IPS DF 6.9 (cell line): Measurements from ENCODE around the gene CLEC11A.

ENCODE experiments used
- DNase-seq: peaks from one replicate; pipeline ENCODE4 v3.0.0-alpha.2; 2013; ENCODE audit warnings: low read depth, low spot score
- H3K27ac ChIP-seq: one replicate; pipeline ENCODE4 v1.5.1; 2013; ENCODE audit warnings: low read length, control low read depth
- H3K27me3 ChIP-seq: 2 replicates; pipeline ENCODE4 v1.6.1; 2013; ENCODE audit warnings: mild to moderate bottlenecking, low read length; ENCODE audit not compliant: control insufficient read depth, insufficient read depth
- H3K36me3 ChIP-seq: 2 replicates; pipeline ENCODE4 v1.6.1; 2013; ENCODE audit warnings: low read length; ENCODE audit not compliant: control insufficient read depth, insufficient read depth
- H3K4me1 ChIP-seq: 2 replicates; pipeline ENCODE4 v1.6.1; 2013; ENCODE audit warnings: low read length; ENCODE audit not compliant: control insufficient read depth, insufficient read depth
- H3K4me3 ChIP-seq: 2 replicates; pipeline ENCODE4 v1.5.1; 2013; ENCODE audit warnings: mild to moderate bottlenecking, low read length
- H3K9me3 ChIP-seq: 2 replicates; pipeline ENCODE4 v1.6.1; 2013; ENCODE audit warnings: low read length, inconsistent platforms; ENCODE audit not compliant: control insufficient read depth, insufficient read depth
- WGBS: extraction: QIAGEN DNeasy Blood & Tissue Kit; methylation state at CpG from one replicate; pipeline ENCODE4 v1.1.7; 2013; ENCODE audit warnings: mixed read lengths, missing lambda C conversion rate; ENCODE audit not compliant: insufficient read length, insufficient coverage; 5-methylcytosine and 5-hydroxymethylcytosine counted together

Gene CLEC11A

DNA sequence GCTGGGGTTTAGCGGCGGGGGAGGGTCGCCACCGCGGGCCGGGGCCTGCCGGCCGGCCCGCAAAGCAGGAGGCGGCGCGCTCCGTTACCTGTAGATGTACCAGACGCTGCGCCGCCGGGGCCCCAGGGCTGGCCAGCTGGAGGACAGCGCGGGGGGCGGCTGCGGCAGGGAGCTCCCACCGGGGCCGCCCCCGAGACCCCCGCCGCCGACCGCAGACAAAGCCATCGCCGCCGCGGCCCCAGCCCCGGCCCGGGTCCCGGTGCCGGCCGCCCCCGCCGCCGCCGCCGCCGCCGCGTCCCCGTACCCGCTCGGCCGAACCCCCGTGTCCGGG, 28.4 kb upstream of the CLEC11A start:
- H3K27ac ChIP-seq, result no peak overlapping the region
- H3K9me3 ChIP-seq, result peaks cover 26% of the 10 kb centered on the region
- H3K4me1 ChIP-seq, result no peaks in the 10 kb centered on the region
- H3K36me3 ChIP-seq, result no peaks in the 10 kb centered on the region; the same call in 1 of the 2 replicates
- no CpG with 5 or more reads among the region's 51 CpGs for WGBS
- no peak overlapping the region for H3K4me3 ChIP-seq
- no peaks in the 10 kb centered on the region for H3K27me3 ChIP-seq
- no peak for DNase-seq

DNA sequence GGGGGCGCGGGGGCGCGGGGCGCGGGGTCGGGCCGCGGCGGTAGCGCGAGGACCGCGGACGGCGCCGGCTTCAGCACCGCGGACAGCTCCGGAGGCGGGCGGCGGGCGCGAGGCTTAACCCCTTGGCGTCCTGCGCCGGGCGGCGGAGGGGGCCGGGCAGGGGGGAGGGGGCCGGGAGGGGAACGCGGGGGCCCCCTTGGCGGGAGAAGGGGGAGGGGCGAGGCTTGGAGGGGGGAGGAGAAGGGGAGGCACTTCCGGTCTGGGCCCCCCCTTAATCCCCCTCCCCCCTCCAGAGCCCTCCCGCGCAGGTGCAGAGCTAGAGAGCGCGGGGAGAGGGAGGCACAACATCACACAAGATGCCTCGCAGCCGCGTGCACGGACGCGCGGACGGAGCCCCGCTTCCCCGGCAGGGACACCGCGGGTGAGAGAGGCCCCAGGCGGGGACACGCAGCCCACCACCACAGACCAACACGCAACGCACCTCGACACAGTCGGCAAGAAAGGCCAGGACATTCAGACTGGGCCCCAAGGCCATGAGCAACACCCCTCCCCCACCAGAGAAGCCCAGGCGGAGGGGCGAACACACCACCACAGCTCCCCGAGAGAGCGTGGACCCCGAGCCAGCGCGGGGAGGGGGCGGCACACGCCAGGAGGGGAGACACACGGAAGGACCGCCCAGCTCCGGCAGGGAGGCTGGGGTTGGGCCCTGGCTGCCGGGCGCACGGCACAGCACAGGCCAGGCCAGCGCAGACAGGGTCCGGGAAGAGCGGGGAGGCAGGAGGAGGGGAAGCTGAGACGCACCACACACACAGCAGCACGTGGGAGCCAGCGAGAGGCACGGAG, 27.7 kb upstream of the CLEC11A start:
- Histone ChIP-seq H3K27me3 (no peaks in the 10 kb centered on the region), H3K4me1 (no peaks in the 10 kb centered on the region), H3K27ac (no peak overlapping the region), H3K36me3 (no peaks in the 10 kb centered on the region; the same call in 1 of the 2 replicates), H3K4me3 (no peak overlapping the region; the same call in 1 of the 2 replicates), H3K9me3 (peaks cover 24% of the 10 kb centered on the region)
- no peak for DNase-seq
- WGBS, result no CpG with 5 or more reads among the region's 81 CpGs

DNA sequence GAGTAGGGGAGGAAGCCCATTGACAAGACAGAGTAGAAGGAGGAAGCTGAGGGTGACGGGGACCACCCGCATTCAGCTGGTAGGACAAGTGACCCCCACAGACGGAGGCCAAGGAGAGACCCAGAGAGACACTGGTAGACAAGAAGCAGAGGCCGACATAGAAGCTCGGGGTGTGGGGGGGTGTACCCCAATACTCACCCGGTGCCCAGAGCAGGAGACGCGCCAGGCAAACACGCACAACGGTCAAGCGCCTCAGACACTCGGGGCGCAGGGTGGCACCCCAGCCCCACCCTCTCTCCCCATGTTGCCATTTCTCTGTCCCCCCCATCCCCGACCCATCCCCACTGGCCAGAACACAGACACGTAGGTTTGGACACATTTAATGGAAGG, 27.1 kb upstream of the CLEC11A start:
- peaks cover 21% of the 10 kb centered on the region for H3K9me3 ChIP-seq
- no peak overlapping the region for H3K4me3 ChIP-seq
- DNase-seq, result no peak
- H3K4me1 ChIP-seq, result no peaks in the 10 kb centered on the region
- no peaks in the 10 kb centered on the region for H3K27me3 ChIP-seq
- H3K36me3 ChIP-seq, result no peaks in the 10 kb centered on the region; the same call in 1 of the 2 replicates
- H3K27ac ChIP-seq, result no peak overlapping the region
- no CpG with 5 or more reads among the region's 15 CpGs for WGBS

DNA sequence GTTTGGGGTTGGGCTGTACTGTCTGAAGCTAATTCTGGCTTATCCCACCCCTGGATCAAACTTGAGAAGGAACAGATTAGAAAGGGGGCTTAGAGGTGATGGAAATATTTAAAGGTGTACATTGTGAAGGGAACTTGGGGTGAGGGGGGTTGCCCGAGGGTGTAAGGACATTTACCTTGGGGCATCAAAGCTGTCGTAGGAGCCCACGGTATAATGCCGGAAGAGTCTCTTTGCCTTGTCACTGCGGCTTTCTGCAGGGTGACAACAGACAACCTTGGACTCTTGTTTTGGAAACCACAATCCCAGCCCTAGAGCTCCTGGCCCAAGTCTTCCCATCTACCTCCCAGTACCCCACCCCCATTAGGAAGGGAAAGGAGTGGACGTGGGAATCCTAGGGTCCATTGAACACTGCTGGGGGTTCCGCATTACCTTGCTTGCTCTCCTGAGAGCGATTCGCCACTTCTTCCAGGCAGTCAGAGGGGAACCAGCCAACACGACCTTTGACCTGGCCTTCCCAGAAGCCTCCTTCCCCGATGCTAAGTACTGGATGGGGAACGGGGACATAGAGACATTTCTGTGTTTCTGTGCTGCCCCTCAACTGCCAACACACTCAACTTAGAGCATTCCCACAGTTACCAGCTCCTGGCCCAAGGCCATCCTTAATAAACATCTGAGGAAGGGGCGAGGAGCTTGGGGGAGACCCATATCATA, 25.6 kb upstream of the CLEC11A start:
- no peaks in the 10 kb centered on the region; the same call in 1 of the 2 replicates for H3K36me3 ChIP-seq
- WGBS, result no CpG with 5 or more reads among the region's 13 CpGs
- H3K4me3 ChIP-seq, result no peak overlapping the region
- no peak overlapping the region for H3K27ac ChIP-seq
- H3K27me3 ChIP-seq, result no peaks in the 10 kb centered on the region
- no peak for DNase-seq
- peaks cover 22% of the 10 kb centered on the region for H3K9me3 ChIP-seq
- no peaks in the 10 kb centered on the region for H3K4me1 ChIP-seq

DNA sequence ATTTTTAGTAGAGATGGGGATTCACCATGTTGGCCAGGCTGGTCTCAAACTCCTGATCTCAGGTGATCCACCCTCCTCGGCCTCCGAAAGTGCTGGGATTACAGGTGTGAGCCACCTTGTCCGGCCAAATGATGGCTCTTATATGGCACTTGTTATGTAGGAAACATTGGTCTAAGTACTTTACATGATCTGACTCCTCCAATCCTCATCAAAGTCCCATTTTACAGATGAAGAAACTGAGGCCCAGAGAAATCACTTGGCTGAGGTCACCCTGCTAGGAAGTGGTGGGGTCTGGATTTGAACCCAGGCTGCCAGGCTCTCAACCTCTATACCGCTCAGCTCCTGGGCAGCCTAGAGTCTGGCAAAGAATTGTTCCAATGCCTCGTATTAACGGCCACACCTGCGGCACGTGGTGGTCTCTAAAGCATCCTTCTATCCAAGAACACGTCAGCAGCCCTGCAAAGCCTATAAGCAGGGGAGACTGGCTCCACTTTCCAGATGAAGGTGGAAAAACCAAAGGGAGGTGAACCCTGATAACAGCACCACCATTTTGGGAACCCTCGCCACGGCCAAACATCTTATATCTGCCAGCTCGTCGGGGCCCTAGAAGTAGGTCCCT, 21.7 kb upstream of the CLEC11A start:
- Histone ChIP-seq H3K27me3 (no peaks in the 10 kb centered on the region), H3K9me3 (peaks cover 27% of the 10 kb centered on the region), H3K4me3 (no peak overlapping the region), H3K27ac (no peak overlapping the region), H3K4me1 (no peaks in the 10 kb centered on the region), H3K36me3 (no peaks in the 10 kb centered on the region)
- no peak for DNase-seq
- no CpG with 5 or more reads among the region's 13 CpGs for WGBS

DNA sequence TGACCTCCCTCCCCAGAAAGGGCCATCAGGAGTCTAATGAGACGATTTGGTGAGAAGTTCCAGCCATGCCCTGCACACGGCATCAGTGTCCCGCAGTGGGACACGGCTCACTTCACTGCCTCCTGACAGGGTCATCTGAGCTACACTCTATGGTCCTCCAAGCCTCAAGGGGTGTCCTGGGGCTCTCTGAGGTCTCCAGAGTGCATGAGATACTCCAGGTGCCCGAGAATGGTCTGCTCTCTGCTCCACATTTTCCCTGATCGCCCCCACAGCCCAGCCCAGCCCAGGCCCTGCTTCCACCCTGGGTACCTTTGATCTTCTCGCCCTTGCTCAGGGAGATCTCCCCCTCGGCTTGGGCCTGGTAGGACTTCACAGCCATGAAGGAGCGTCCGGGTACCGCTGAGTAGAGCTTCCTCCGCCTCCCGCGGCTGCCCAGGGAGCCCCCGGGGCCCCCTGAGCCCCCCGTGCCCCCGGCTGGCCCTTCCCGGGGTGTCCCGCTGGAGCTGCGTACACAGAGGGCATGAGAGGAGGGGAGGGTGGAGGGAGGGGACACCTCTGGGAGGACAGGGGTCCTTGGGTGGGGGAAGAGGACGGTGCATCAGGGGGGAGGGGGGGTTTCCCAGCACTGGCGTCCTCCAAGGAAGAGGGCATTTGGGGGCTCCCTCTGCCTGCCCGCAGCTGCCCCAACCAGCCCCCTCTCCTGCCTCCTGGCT, 20.9 kb upstream of the CLEC11A start:
- H3K27me3 ChIP-seq, result no peaks in the 10 kb centered on the region
- H3K4me1 ChIP-seq, result no peaks in the 10 kb centered on the region
- H3K36me3 ChIP-seq, result no peaks in the 10 kb centered on the region
- peaks cover 29% of the 10 kb centered on the region for H3K9me3 ChIP-seq
- H3K4me3 ChIP-seq, result no peak overlapping the region
- H3K27ac ChIP-seq, result no peak overlapping the region
- no peak for DNase-seq
- WGBS, result no CpG with 5 or more reads among the region's 23 CpGs

DNA sequence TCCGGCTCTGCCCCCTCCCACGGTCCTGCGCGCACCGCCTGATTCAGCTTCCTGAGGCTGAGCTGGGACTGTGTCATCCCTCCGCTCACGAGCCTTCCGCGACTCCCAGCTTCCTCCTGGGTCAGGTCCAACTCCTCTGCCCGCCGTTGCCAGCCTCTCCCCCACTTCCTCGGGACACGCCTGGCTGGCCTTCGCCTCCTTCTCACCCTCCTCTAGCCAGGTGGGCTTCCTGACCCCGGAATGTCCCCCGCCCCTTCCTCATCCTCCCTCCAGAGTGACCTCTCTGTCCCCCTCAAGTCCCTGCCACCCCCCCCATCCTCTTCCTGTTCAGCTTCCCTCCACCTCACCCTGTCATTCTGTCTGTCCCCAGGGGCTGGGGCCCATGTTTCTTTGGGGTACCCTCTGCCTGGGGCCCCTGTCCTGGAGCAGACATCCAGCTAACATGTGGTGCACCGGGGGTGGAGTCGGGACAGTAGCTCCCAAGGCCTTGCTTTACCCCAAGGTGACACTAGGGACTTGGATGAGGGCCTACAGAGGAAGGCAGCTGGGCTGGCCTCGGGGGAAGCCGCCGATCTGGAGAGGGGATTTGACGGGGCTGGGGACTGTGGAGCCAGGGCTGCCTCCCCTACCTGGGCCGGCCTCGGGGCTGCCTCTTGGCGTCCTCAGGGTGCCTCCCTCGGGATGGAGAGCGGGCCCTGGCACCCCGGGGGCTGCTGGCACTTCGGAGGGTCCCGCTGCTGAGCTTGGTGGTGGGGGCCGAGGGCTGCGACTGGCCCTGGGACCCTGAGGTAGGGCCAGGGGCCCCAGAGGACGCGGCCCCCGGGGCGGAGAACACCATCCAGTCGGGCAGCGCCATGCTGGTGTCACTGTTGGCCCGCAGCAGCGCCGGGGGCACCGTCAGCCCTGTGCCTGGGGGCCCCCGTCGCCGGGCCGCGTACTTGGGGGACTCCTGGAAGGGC, 20.0 kb upstream of the CLEC11A start:
- H3K4me3 ChIP-seq, result no peak overlapping the region
- H3K36me3 ChIP-seq, result no peaks in the 10 kb centered on the region
- DNase-seq, result no peak
- H3K27ac ChIP-seq, result no peak overlapping the region
- peaks cover 29% of the 10 kb centered on the region for H3K9me3 ChIP-seq
- no CpG with 5 or more reads among the region's 47 CpGs for whole genome bisulfite sequencing
- H3K27me3 ChIP-seq, result no peaks in the 10 kb centered on the region
- no peaks in the 10 kb centered on the region for H3K4me1 ChIP-seq

DNA sequence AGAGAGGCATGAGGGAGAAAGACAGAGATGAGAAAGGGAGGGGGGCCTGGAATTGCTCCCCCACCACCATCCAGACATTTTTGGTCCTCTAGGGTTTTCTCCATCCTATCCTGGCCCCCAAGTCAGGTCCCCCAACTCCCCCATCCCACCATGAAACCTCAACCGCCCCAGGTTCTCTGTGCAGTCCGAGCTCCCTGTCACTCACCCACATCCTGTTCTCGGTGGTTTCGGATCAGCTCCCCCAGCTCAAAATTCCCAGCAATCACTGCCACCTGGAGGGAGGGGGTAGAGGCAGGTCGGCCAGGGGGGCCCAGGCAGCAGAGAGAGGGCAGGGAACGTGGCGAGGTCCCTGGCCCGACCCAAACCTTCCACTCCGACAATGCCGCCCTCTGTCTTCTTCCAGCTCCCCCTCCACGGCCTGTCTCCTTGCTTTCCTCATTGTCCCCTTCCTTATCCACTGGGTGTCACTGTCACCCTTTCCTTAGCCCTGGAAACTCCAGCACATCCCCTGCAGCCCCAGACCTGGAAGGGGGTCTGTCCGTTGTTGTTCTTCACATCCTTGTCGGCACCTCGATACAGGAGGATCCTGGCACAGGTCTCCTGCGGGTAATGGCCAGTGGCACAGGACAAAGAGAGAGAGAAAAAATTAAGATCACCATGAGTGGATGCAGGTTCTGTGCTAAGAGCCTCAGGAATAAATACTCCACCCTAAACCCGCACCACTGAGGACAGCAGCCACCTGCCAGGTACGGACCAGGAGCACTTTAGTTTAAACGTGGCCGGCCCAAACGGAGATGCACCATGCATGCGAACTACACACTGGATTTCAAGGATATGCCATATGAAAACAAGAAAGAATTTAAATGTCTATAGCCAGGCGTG, 19.0 kb upstream of the CLEC11A start:
- WGBS, result no CpG with 5 or more reads among the region's 22 CpGs
- Histone ChIP-seq H3K4me1 (no peaks in the 10 kb centered on the region), H3K36me3 (no peaks in the 10 kb centered on the region), H3K27ac (no peak overlapping the region), H3K27me3 (no peaks in the 10 kb centered on the region), H3K9me3 (peaks cover 28% of the 10 kb centered on the region), H3K4me3 (no peak overlapping the region)
- DNase-seq, result no peak

DNA sequence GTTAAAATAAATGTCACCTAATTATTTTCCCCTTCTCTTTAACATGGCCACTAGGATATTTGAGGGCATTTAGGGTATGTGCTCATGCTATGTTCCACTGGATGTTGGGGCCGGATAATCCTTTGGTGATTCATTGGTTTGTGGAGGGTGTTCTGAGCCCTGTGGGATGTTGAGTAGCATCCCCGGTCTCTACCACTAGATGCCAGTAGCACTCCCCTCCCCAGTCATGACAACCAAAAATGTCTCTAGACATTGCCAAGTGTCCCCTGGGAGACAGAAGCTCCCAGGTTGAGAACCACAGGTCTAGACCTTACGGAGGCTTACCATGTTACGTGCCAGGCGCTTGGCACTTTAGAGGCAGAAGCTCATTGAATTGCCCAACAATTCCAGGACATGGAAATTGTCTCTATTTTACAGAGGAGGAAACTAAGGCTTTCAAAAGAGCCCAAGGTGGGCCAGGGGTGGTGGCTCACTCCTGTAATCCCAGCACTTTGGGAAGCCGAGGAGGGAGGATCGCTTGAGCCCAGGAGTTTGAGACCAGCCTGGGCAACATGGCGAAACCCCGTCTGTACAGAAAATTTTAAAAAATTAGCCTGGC, 17.6 kb upstream of the CLEC11A start:
- Histone ChIP-seq H3K27ac (no peak overlapping the region), H3K4me1 (no peaks in the 10 kb centered on the region), H3K4me3 (no peak overlapping the region), H3K9me3 (peaks cover 31% of the 10 kb centered on the region), H3K27me3 (no peaks in the 10 kb centered on the region), H3K36me3 (no peaks in the 10 kb centered on the region)
- no peak for DNase-seq
- WGBS, result no CpG with 5 or more reads among the region's 9 CpGs
